Keratinocyte (primary cell): Measurements from ENCODE around the gene MAP2K4. TPM values are rescaled to one million over a fixed set of nuclear protein-coding genes. Genes with fewer than 3 reads are reported as not detected.

Source experiments
- DNase-seq: peaks from one replicate; pipeline ENCODE4 v3.0.0-alpha.2; 2011; ENCODE audit warnings: low read depth, missing footprints, low spot score
- FAIRE-seq: peaks from 2 replicates; lab custom pipeline; 2011; peaks lifted over from hg19 to GRCh38; lab: Jason Lieb, UNC
- H2AFZ ChIP-seq: 2 replicates; pipeline ENCODE4 v1.6.0; 2012; ENCODE audit warnings: low read length, control low read depth, inconsistent platforms; ENCODE audit not compliant: control insufficient read depth
- H3K27ac ChIP-seq: 2 replicates; pipeline ENCODE4 v1.5.1; 2011; ENCODE audit warnings: low read length; ENCODE audit not compliant: control insufficient read depth, insufficient read depth
- H3K27me3 ChIP-seq: 3 replicates; pipeline ENCODE4 v1.6.0; 2011; ENCODE audit warnings: low read length; ENCODE audit not compliant: control insufficient read depth, insufficient read depth; ENCODE audit errors: extremely low read depth
- H3K36me3 ChIP-seq, 2 experiments: 2 replicates in 1 of 2; 3 replicates in 1 of 2; pipeline ENCODE4 v1.5.1; 2011; ENCODE audit warnings: low read length in 2 of 2, mild to moderate bottlenecking in 1 of 2; ENCODE audit not compliant: control insufficient read depth in 2 of 2, insufficient read depth in 2 of 2; ENCODE audit errors: extremely low read depth in 1 of 2
- H3K4me1 ChIP-seq: 3 replicates; pipeline ENCODE4 v1.5.1; 2011; ENCODE audit warnings: low read length; ENCODE audit not compliant: control insufficient read depth, insufficient read depth; ENCODE audit errors: extremely low read depth
- H3K4me2 ChIP-seq: 3 replicates; pipeline ENCODE4 v1.6.0; 2011; ENCODE audit warnings: low read depth, low read length; ENCODE audit not compliant: control insufficient read depth, insufficient read depth; ENCODE audit errors: extremely low read depth
- H3K4me3 ChIP-seq, 3 experiments: fragments of 200-600 bp in 1 of 3; sonication (generic) in 1 of 3; 2 replicates in 2 of 3; 3 replicates in 1 of 3; pipeline ENCODE4 v1.5.1; 2011 to 2016; ENCODE audit warnings: low read length in 3 of 3, mild to moderate bottlenecking in 3 of 3, control low read depth in 2 of 3, inconsistent platforms in 1 of 3, low read depth in 1 of 3, mixed read lengths in 1 of 3, mixed run types in 1 of 3, moderate library complexity in 1 of 3; ENCODE audit not compliant: control insufficient read depth in 2 of 3, insufficient read depth in 2 of 3; ENCODE audit errors: extremely low read depth in 1 of 3
- H3K79me2 ChIP-seq: 2 replicates; pipeline ENCODE4 v1.6.0; 2012; ENCODE audit warnings: low read length; ENCODE audit not compliant: control insufficient read depth, insufficient read depth
- H3K9ac ChIP-seq: 3 replicates; pipeline ENCODE4 v1.6.0; 2011; ENCODE audit warnings: low read length; ENCODE audit not compliant: control insufficient read depth, insufficient read depth; ENCODE audit errors: extremely low read depth
- H3K9me1 ChIP-seq: 3 replicates; pipeline ENCODE4 v1.6.0; 2011; ENCODE audit warnings: low read length; ENCODE audit not compliant: control insufficient read depth, insufficient read depth; ENCODE audit errors: extremely low read depth
- H3K9me3 ChIP-seq: 2 replicates; pipeline ENCODE4 v1.5.1; 2012; ENCODE audit warnings: low read depth, low read length; ENCODE audit not compliant: control insufficient read depth
- H4K20me1 ChIP-seq: 3 replicates; pipeline ENCODE4 v1.6.0; 2011; ENCODE audit warnings: low read length; ENCODE audit not compliant: control insufficient read depth, insufficient read depth; ENCODE audit errors: extremely low read depth
- EZH2 ChIP-seq: IDR thresholded peaks from one replicate; pipeline ENCODE4 v1.6.1; 2012; ENCODE audit warnings: inconsistent platforms, mild to moderate bottlenecking, low read length, moderate library complexity
- dilution Hi-C: fragments of 300-500 bp; cut with MboI; formaldehyde crosslinking; loops from one replicate; pipeline ENCODE4 v1.7.0; 2020; ENCODE audit warnings: low sequenced_read_pairs; ENCODE audit not compliant: extremely low pct_ligation_motif_present
- polyA plus RNA-seq, 5 experiments: library from polyadenylated mRNA; depleted of rRNA in 3 of 5; stranded (reverse) in 3 of 5; stranded (forward) in 1 of 5; unstranded in 1 of 5; fragments of >200 nt; gene quantifications; 1 replicate in 1 of 5; 2 replicates in 3 of 5; 3 replicates in 1 of 5; pipeline versions ENCODE4 v1.2.1 to v1.2.3, GENCODE V29; 2011 to 2012; ENCODE audit warnings: missing spikeins in 2 of 5, low read depth in 1 of 5, low replicate concordance in 1 of 5
- TF ChIP-seq, protein P1 (sequence below), 3 experiments: IDR thresholded peaks in 1 of 3; conservative IDR thresholded peaks in 1 of 3; optimal IDR thresholded peaks in 1 of 3; 2 replicates in 2 of 3; 3 replicates in 1 of 3; pipeline versions ENCODE3 to v1.5.1; 2011; ENCODE audit warnings: low read length in 3 of 3, mild to moderate bottlenecking in 3 of 3, moderate library complexity in 2 of 3, control low read depth in 1 of 3, inconsistent platforms in 1 of 3; ENCODE audit not compliant: insufficient read depth in 2 of 3; ENCODE audit errors: extremely low read depth in 1 of 3

The MAP2K4 gene
- polyA plus RNA-seq, 1 donor (not counting 4 experiments of a cell fraction or from before 2014, with no cell fraction given), result 37.3 TPM

DNA sequence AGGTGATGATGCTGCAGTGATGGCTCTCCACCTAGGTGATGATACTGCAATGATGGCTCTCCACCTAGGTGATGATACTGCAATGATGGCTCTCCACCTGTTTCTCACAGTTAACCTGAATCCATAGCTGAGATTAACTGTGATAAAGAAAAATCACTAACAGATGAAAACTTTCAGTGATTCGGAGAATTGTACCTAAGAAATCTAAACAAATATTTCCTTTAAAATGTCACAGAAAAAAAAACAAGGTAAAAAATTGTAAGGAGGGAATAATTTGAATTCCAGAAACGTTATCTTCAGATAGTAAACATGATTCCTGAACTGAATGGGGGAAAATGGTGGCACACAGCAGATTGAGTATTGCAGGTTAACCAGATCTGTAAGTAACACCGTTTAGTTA, 113.4 kb downstream of the MAP2K4 start:
- no peaks in the 10 kb centered on the region for H3K4me1 ChIP-seq
- no peaks in the 10 kb centered on the region for H3K79me2 ChIP-seq
- H3K9me1 ChIP-seq, result no peaks in the 10 kb centered on the region
- DNase-seq, result no peak
- H3K4me3 ChIP-seq, result no peak overlapping the region
- no peaks in the 10 kb centered on the region for H3K9me3 ChIP-seq
- TF ChIP-seq, protein P1, sequence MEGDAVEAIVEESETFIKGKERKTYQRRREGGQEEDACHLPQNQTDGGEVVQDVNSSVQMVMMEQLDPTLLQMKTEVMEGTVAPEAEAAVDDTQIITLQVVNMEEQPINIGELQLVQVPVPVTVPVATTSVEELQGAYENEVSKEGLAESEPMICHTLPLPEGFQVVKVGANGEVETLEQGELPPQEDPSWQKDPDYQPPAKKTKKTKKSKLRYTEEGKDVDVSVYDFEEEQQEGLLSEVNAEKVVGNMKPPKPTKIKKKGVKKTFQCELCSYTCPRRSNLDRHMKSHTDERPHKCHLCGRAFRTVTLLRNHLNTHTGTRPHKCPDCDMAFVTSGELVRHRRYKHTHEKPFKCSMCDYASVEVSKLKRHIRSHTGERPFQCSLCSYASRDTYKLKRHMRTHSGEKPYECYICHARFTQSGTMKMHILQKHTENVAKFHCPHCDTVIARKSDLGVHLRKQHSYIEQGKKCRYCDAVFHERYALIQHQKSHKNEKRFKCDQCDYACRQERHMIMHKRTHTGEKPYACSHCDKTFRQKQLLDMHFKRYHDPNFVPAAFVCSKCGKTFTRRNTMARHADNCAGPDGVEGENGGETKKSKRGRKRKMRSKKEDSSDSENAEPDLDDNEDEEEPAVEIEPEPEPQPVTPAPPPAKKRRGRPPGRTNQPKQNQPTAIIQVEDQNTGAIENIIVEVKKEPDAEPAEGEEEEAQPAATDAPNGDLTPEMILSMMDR (optimal IDR thresholded peaks at IDR 0.05 in 1 of 3, IDR thresholded peaks at IDR 0.05 in 1 of 3, conservative IDR thresholded peaks at IDR 0.05 in 1 of 3; ENCODE audit: extremely low read depth in 1 of 3, insufficient read depth in 2 of 3, low read length in 3 of 3), result no peak
- TF ChIP-seq EZH2, result no peak
- H2AFZ ChIP-seq, result no peak overlapping the region
- H3K36me3 ChIP-seq, result peaks cover 0 to 3% of the 10 kb centered on the region in 2 experiments
- dilution Hi-C loops, result no loop called here
- H4K20me1 ChIP-seq, result no peaks in the 10 kb centered on the region
- H3K9ac ChIP-seq, result no peak overlapping the region
- FAIRE-seq, result no peak
- no peak overlapping the region for H3K4me2 ChIP-seq
- no peaks in the 10 kb centered on the region for H3K27me3 ChIP-seq
- H3K27ac ChIP-seq, result no peak overlapping the region

DNA sequence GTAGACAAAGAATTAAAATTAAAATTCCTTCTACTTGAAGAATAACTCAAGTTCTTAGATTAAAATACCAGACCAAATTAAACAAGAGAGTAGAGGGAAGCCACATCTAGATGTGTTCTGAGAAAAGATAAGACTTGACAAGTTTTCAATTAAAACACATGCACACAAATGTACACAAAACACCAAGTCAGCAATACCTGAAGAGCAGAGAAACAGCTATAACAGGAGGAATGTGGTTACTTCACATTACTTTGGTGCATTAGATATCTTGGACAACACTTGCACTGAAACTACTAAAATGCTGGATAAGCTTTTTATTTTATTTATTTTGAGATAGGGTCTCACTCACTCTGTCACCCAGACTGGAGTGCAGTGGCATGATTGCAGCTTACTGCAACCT, 113.9 kb downstream of the MAP2K4 start:
- H3K4me3 ChIP-seq, result no peak overlapping the region
- H3K27me3 ChIP-seq, result no peaks in the 10 kb centered on the region
- no peaks in the 10 kb centered on the region for H3K9me3 ChIP-seq
- H3K79me2 ChIP-seq, result no peaks in the 10 kb centered on the region
- H3K4me2 ChIP-seq, result no peak overlapping the region
- FAIRE-seq (no peak), DNase-seq (no peak)
- dilution Hi-C loops, result no loop called here
- no peak overlapping the region for H2AFZ ChIP-seq
- no peak overlapping the region for H3K27ac ChIP-seq
- H3K4me1 ChIP-seq, result no peaks in the 10 kb centered on the region
- no peaks in the 10 kb centered on the region for H3K36me3 ChIP-seq
- H3K9me1 ChIP-seq, result no peaks in the 10 kb centered on the region
- H4K20me1 ChIP-seq, result no peaks in the 10 kb centered on the region
- no peak for TF ChIP-seq EZH2
- TF ChIP-seq, protein P1 (optimal IDR thresholded peaks at IDR 0.05 in 1 of 3, IDR thresholded peaks at IDR 0.05 in 1 of 3, conservative IDR thresholded peaks at IDR 0.05 in 1 of 3; ENCODE audit: extremely low read depth in 1 of 3, insufficient read depth in 2 of 3, low read length in 3 of 3), result no peak
- no peak overlapping the region for H3K9ac ChIP-seq
